ENCODE data around the gene RAB4A.

The RAB4A gene

GRCh38 chr1:229231754-229232119, 39.2 kb upstream of the RAB4A start:
- no peak for TF ChIP-seq CTCF (IDR thresholded peaks at IDR 0.05; ENCODE audit: low read length, missing control alignments)
- H3K4me3 ChIP-seq (replicated peaks; ENCODE audit: low read depth, low read length), result no peak overlapping the region
- no peak for DNase-seq (ENCODE audit: low read depth)

- TF ChIP-seq CTCF (IDR thresholded peaks at IDR 0.05; ENCODE audit: low read length, missing control alignments), result no peak
- no peak overlapping the region for H3K4me3 ChIP-seq (replicated peaks; ENCODE audit: low read depth, low read length)
- no peak for DNase-seq (ENCODE audit: low read depth)
Measured at GRCh38 chr1:229234870-229235472, 35.9 kb upstream of the RAB4A start.

GRCh38 chr1:229237320-229237719, 33.6 kb upstream of the RAB4A start:
- no peak for TF ChIP-seq CTCF (IDR thresholded peaks at IDR 0.05; ENCODE audit: low read length, missing control alignments)
- no peak overlapping the region for H3K4me3 ChIP-seq (replicated peaks; ENCODE audit: low read depth, low read length)
- DNase-seq (ENCODE audit: low read depth), result no peak

DNA sequence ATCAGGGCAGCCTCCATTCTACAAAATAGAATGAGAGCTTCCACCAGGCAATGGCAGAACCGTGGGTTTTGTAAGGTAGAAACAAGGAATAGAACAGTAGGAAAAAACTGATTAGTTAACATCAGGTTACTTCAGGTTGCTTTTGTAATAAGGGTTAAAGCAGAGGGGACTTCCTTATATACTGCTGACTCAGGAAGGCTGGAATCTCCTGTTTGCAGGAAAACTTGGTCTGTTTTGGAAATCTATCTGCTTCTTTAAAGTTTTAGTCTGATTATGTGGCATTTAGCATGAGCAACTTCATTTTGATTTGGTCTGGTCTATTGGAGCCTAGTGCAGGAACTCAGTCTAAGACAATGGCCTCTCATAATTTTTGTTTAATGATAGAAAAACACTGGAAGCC, 32.7 kb upstream of the RAB4A start:
- DNase-seq (ENCODE audit: low read depth), result no peak
- no peak overlapping the region for H3K4me3 ChIP-seq (replicated peaks; ENCODE audit: low read depth, low read length)
- no peak for TF ChIP-seq CTCF (IDR thresholded peaks at IDR 0.05; ENCODE audit: low read length, missing control alignments)

- DNase-seq (ENCODE audit: low read depth), result no peak
- no peak overlapping the region for H3K4me3 ChIP-seq (replicated peaks; ENCODE audit: low read depth, low read length)
Measured at GRCh38 chr1:229238674-229239415, 32.1 kb upstream of the RAB4A start.

DNA sequence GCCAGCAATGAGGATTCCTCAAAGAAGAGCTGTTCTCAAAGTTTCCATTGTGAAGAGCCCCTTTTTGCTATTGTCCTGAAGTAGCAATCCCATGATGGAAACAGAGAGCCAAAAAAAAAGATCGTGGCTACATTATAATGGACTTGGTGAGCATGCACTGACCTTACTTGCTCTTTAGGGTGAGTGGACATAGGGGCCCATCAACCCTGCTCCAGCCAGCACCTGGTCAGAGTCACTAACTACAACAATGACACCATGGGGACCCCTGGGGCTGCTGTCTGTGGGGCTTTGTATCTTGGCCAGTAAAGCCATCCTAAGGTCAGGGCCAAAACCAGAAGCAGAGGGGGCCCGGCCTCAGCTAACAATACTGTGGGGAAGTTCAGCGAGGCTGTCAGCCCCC, 30.4 kb upstream of the RAB4A start:
- no peak overlapping the region for H3K4me3 ChIP-seq (replicated peaks; ENCODE audit: low read depth, low read length)
- TF ChIP-seq CTCF (IDR thresholded peaks at IDR 0.05; ENCODE audit: low read length, missing control alignments), result no peak
- DNase-seq (ENCODE audit: low read depth), result no peak

More at GRCh38 chr1:229238674-229239415, 32.1 kb upstream of the RAB4A start:
- TF ChIP-seq CTCF (IDR thresholded peaks at IDR 0.05; ENCODE audit: low read length, missing control alignments), result no peak

- H3K4me3 ChIP-seq (replicated peaks; ENCODE audit: low read depth, low read length), result no peak overlapping the region
- no peak for TF ChIP-seq CTCF (IDR thresholded peaks at IDR 0.05; ENCODE audit: low read length, missing control alignments)
- no peak for DNase-seq (ENCODE audit: low read depth)
Measured at GRCh38 chr1:229241390-229241789, 29.5 kb upstream of the RAB4A start.

Measured in fibroblast of pulmonary artery (primary cell).